ENCODE measurements around the gene OR1J2. TPM values are rescaled to one million over a fixed set of nuclear protein-coding genes. Genes with fewer than 3 reads are reported as not detected.

The OR1J2 gene
- polyA plus RNA-seq, 3 donors: not detected

- peaks cover 4 to 22% (median 8%) of the 10 kb centered on the region in 3 donors for H3K27me3 Mint-ChIP-seq (ENCODE audit: low read depth in 3 of 3)
- H3K79me2 ChIP-seq (ENCODE audit: insufficient read depth, low read length): no peaks in the 10 kb centered on the region
- peak overlapping the region; percentile 62 to 97 (median 81) for H3K4me3 ChIP-seq (replicated peaks in 1 of 3; ENCODE audit: low read depth in 2 of 3, low read length in 3 of 3)
- H4K20me1 ChIP-seq (ENCODE audit: insufficient read depth, low read length): no peaks in the 10 kb centered on the region
- peak overlapping the region; percentile 65 for H3K4me2 ChIP-seq (replicated peaks; ENCODE audit: extremely low read depth, low read length, poor library complexity, severe bottlenecking)
- 0% methylated on average over 5 of the region's 10 CpGs for WGBS (ENCODE audit: insufficient coverage)
- peak overlapping the region in 1 of 2 donors; percentile 67 for H3K27ac ChIP-seq (ENCODE audit: low read depth in 1 of 2, low read length in 2 of 2)
- H2AFZ ChIP-seq (ENCODE audit: insufficient read depth, low read depth, low read length, poor library complexity, severe bottlenecking): peak overlapping the region; percentile 72
- peaks cover 5 to 13% of the 10 kb centered on the region in 2 donors for H3K4me1 ChIP-seq (ENCODE audit: control insufficient read depth in 1 of 2, insufficient read depth in 2 of 2, low read length in 2 of 2)
- no peaks in the 10 kb centered on the region for H3K9me3 ChIP-seq (replicated peaks in 1 of 2; ENCODE audit: control insufficient read depth in 1 of 2, insufficient read depth in 1 of 2, low read length in 2 of 2)
- peak overlapping the region; percentile 74 to 90 for H3K4me3 Mint-ChIP-seq
- intact Hi-C loops (cut with micrococcal nuclease): loop anchor here (5.0 to 10.0 kb wide), 2 partner anchors 340 to 347 kb away; partner anchors contain the start of gene OR1K1 (in 1 of the 2)
- no peaks in the 10 kb centered on the region for H3K27me3 ChIP-seq (ENCODE audit: control insufficient read depth in 2 of 2, insufficient read depth in 2 of 2, low read length in 2 of 2)
- no peaks in the 10 kb centered on the region for H3K36me3 Mint-ChIP-seq
- DNase-seq: peak; percentile 51 to 58 (median 58)
- peak overlapping the region; percentile 49 for H3K9ac ChIP-seq (ENCODE audit: insufficient read depth, low read length, poor library complexity, severe bottlenecking)
- H3K9me3 Mint-ChIP-seq: peaks cover 0 to 4% (median 3%) of the 10 kb centered on the region in 7 donors
- no peaks in the 10 kb centered on the region for H3K36me3 ChIP-seq (replicated peaks in 1 of 2; ENCODE audit: control insufficient read depth in 1 of 2, insufficient read depth in 2 of 2, low read length in 2 of 2)
- peaks cover 12% of the 10 kb centered on the region for H3K4me1 Mint-ChIP-seq
- peak; percentile 89 for TF ChIP-seq CTCF (IDR thresholded peaks at IDR 0.05)
- peak overlapping the region in 6 of 7 donors; percentile 50 to 85 (median 67) for H3K27ac Mint-ChIP-seq
Measured at GRCh38 chr9:122464633-122465567, 45.7 kb upstream of the OR1J2 start.

DNA sequence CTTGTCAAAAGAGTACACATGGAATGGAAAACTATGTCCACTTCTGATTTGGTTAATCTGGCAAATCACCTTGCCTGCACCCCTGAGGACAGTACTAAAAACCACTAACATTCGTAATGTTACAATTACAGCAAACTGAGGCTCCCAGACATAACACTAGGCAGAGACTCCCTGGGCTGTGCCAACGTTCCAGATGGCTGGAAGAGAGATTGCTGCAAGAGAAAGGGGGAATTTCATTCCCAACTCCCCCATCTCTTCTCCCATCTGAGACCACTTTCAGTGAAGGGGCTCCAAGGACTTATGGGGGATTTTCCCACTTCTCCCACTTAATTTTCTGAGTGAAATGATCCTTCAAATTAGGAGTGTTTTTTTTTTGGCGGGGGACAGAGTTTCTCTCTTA, 44.1 kb upstream of the OR1J2 start:
- H3K4me1 ChIP-seq (ENCODE audit: control insufficient read depth in 1 of 2, insufficient read depth in 2 of 2, low read length in 2 of 2): peaks cover 5 to 13% of the 10 kb centered on the region in 2 donors

More for the DNA sequence above, 44.1 kb upstream of the OR1J2 start:
- Histone ChIP-seq H4K20me1 (ENCODE audit: insufficient read depth, low read length) (no peaks in the 10 kb centered on the region), H3K9ac (ENCODE audit: insufficient read depth, low read length, poor library complexity, severe bottlenecking) (no peak overlapping the region), H3K9me3 (replicated peaks in 1 of 2; ENCODE audit: control insufficient read depth in 1 of 2, insufficient read depth in 1 of 2, low read length in 2 of 2) (no peaks in the 10 kb centered on the region), H3K36me3 (replicated peaks in 1 of 2; ENCODE audit: control insufficient read depth in 1 of 2, insufficient read depth in 2 of 2, low read length in 2 of 2) (no peaks in the 10 kb centered on the region), H3K27ac (ENCODE audit: low read depth in 1 of 2, low read length in 2 of 2) (no peak overlapping the region), H3K79me2 (ENCODE audit: insufficient read depth, low read length) (no peaks in the 10 kb centered on the region), H3K27me3 (ENCODE audit: control insufficient read depth in 2 of 2, insufficient read depth in 2 of 2, low read length in 2 of 2) (no peaks in the 10 kb centered on the region), H3K4me2 (replicated peaks; ENCODE audit: extremely low read depth, low read length, poor library complexity, severe bottlenecking) (no peak overlapping the region), H2AFZ (ENCODE audit: insufficient read depth, low read depth, low read length, poor library complexity, severe bottlenecking) (no peak overlapping the region), H3K4me3 (replicated peaks in 1 of 3; ENCODE audit: low read depth in 2 of 3, low read length in 3 of 3) (no peak overlapping the region)
- H3K27me3 Mint-ChIP-seq (ENCODE audit: low read depth in 3 of 3): peaks cover under 1 to 19% (median 8%) of the 10 kb centered on the region in 3 donors
- H3K36me3 Mint-ChIP-seq: no peaks in the 10 kb centered on the region
- TF ChIP-seq CTCF (IDR thresholded peaks at IDR 0.05): no peak
- no peak overlapping the region for H3K4me3 Mint-ChIP-seq
- H3K27ac Mint-ChIP-seq: no peak overlapping the region
- no peak for DNase-seq
- intact Hi-C loops (cut with micrococcal nuclease): loop anchor here (5.0 to 10.0 kb wide), 2 partner anchors 338 to 346 kb away; partner anchors contain the start of gene OR1K1 (in 1 of the 2)
- peaks cover 0 to 9% (median 1%) of the 10 kb centered on the region in 7 donors for H3K9me3 Mint-ChIP-seq
- peaks cover 12% of the 10 kb centered on the region for H3K4me1 Mint-ChIP-seq
- WGBS (ENCODE audit: insufficient coverage): no CpG with 5 or more reads among the region's 3 CpGs
